SK-N-SH (cell line): ENCODE measurements around the gene PLEKHG1. TPM values are rescaled to one million over a fixed set of nuclear protein-coding genes. Genes with fewer than 3 reads are reported as not detected.

ENCODE experiments used
- CTCF ChIA-PET: fragments of 300-600, 350-600 bp; formaldehyde crosslinking; extraction: SDS; loops from one replicate; lab custom pipeline; 2021; lab: Yijun Ruan, JAX
- POLR2A ChIA-PET: fragments of 350-600 bp; sonication (Branson Sonifier 250); formaldehyde crosslinking; extraction: SDS; loops from one replicate; lab custom pipeline; 2020; ENCODE audit warnings: antibody characterized with exemption, inconsistent platforms; lab: Yijun Ruan, JAX
- DNase-seq: peaks from one replicate; pipeline ENCODE4 v3.0.0; 2012
- H2AFZ ChIP-seq: fragments of 200-600 bp; sonication (generic); 2 replicates; pipeline ENCODE4 v1.8.1; 2016; ENCODE audit warnings: antibody characterized with exemption, mild to moderate bottlenecking, low read depth
- H3F3A ChIP-seq: fragments of 200-600 bp; sonication (generic); replicated peaks from 2 replicates; pipeline ENCODE3; 2016; ENCODE audit warnings: antibody characterized with exemption, mild to moderate bottlenecking; ENCODE audit not compliant: insufficient read depth
- H3K27ac ChIP-seq, 2 experiments: fragments of 200-500 bp in 1 of 2; fragments of 200-600 bp in 1 of 2; sonication (Bioruptor generic) in 1 of 2; sonication (generic), shearing (Covaris generic) in 1 of 2; 2 replicates each; pipeline versions ENCODE4 v1.5.1 to v1.6.1; 2014 to 2016; ENCODE audit warnings: low read depth in 2 of 2, inconsistent platforms in 1 of 2, low read length in 1 of 2, mild to moderate bottlenecking in 1 of 2, mixed read lengths in 1 of 2
- H3K27me3 ChIP-seq: fragments of 200-600 bp; sonication (generic), shearing (Covaris generic); 2 replicates; pipeline ENCODE4 v1.6.1; 2016; ENCODE audit warnings: mixed run types; ENCODE audit not compliant: insufficient read depth
- H3K36me3 ChIP-seq, 2 experiments: fragments of 200-500 bp in 1 of 2; fragments of 200-600 bp in 1 of 2; sonication (Bioruptor generic) in 1 of 2; sonication (generic) in 1 of 2; replicated peaks in 1 of 2; 2 replicates each; pipeline versions ENCODE3 to v1.5.1; 2014 to 2016; ENCODE audit warnings: low read length in 1 of 2, mild to moderate bottlenecking in 1 of 2; ENCODE audit not compliant: insufficient read depth in 2 of 2, control insufficient read depth in 1 of 2
- H3K4me1 ChIP-seq, 2 experiments: fragments of 200-500 bp in 1 of 2; fragments of 200-600 bp in 1 of 2; sonication (Bioruptor generic) in 1 of 2; sonication (generic), shearing (Covaris generic) in 1 of 2; 2 replicates each; pipeline versions ENCODE4 v1.5.1 to v1.6.1; 2014 to 2016; ENCODE audit warnings: low read depth in 1 of 2, low read length in 1 of 2, mixed run types in 1 of 2; ENCODE audit not compliant: insufficient read depth in 2 of 2, control insufficient read depth in 1 of 2
- H3K4me2 ChIP-seq: fragments of 200-600 bp; sonication (generic), shearing (Covaris generic); 2 replicates; pipeline ENCODE4 v1.6.1; 2017; ENCODE audit warnings: mixed run types
- H3K4me3 ChIP-seq, 2 experiments: fragments of 200-500 bp in 1 of 2; fragments of 200-600 bp in 1 of 2; sonication (Bioruptor generic) in 1 of 2; sonication (generic), shearing (Covaris generic) in 1 of 2; 2 replicates each; pipeline versions ENCODE4 v1.5.1 to v1.8.1; 2014 to 2016; ENCODE audit warnings: low read depth in 2 of 2, inconsistent platforms in 1 of 2, low read length in 1 of 2, mild to moderate bottlenecking in 1 of 2, mixed read lengths in 1 of 2, moderate library complexity in 1 of 2
- H3K79me2 ChIP-seq: fragments of 200-600 bp; sonication (generic); 2 replicates; pipeline ENCODE4 v1.8.1; 2017; ENCODE audit warnings: mild to moderate bottlenecking; ENCODE audit not compliant: insufficient read depth
- H3K9ac ChIP-seq: fragments of 200-600 bp; sonication (generic); 2 replicates; pipeline ENCODE4 v1.6.1; 2017; ENCODE audit warnings: mixed run types
- H3K9me2 ChIP-seq: fragments of 200-600 bp; sonication (generic); 2 replicates; pipeline ENCODE4 v1.6.1; 2017; ENCODE audit warnings: mixed run types
- H3K9me3 ChIP-seq: fragments of 200-600 bp; sonication (generic); 2 replicates; pipeline ENCODE4 v1.6.1; 2017; ENCODE audit warnings: mixed run types, mild to moderate bottlenecking, moderate library complexity
- H4K20me1 ChIP-seq: fragments of 200-600 bp; sonication (generic); 2 replicates; pipeline ENCODE4 v1.6.1; 2017; ENCODE audit warnings: mild to moderate bottlenecking, mixed run types; ENCODE audit not compliant: insufficient read depth
- CTCF ChIP-seq: fragments of 200-600 bp; sonication (generic); IDR thresholded peaks from 2 replicates; pipeline ENCODE4 v1.6.1; 2017; ENCODE audit warnings: antibody characterized with exemption, mild to moderate bottlenecking, moderate library complexity
- EP300 ChIP-seq, 2 experiments: IDR thresholded peaks; 2 replicates each; pipeline versions ENCODE4 v1.4.0 to v1.6.1; 2012; ENCODE audit warnings: borderline replicate concordance in 1 of 2, low read depth in 1 of 2, low read length in 1 of 2
- EZH2phosphoT487 ChIP-seq: fragments of 200-600 bp; sonication (generic); IDR thresholded peaks from 2 replicates; pipeline ENCODE4 v1.6.1; 2017; ENCODE audit warnings: low read depth, mixed run types, mild to moderate bottlenecking, antibody characterized with exemption, moderate library complexity, borderline replicate concordance
- FOSL2 ChIP-seq: IDR thresholded peaks from 2 replicates; pipeline ENCODE4 v1.4.0; 2012; ENCODE audit warnings: low read depth, mild to moderate bottlenecking, moderate library complexity, borderline replicate concordance
- FOXM1 ChIP-seq: IDR thresholded peaks from 2 replicates; pipeline ENCODE4 v1.4.0; 2012; ENCODE audit warnings: low read depth, mild to moderate bottlenecking
- GATA2 ChIP-seq: sonication (generic); formaldehyde crosslinking; IDR thresholded peaks from 2 replicates; pipeline ENCODE4 v1.5.0; 2020; ENCODE audit warnings: mild to moderate bottlenecking, missing genetic modification reagents
- IRF3 ChIP-seq: fragments of 150-350 bp; IDR thresholded peaks from 2 replicates; pipeline ENCODE4 v1.6.1; 2016; ENCODE audit warnings: mild to moderate bottlenecking, low read depth, low read length
- JUND ChIP-seq: IDR thresholded peaks from 2 replicates; pipeline ENCODE4 v1.4.0; 2012
- MAX ChIP-seq: IDR thresholded peaks from 2 replicates; pipeline ENCODE4 v1.4.0; 2012; ENCODE audit warnings: low read depth
- PBX3 ChIP-seq: IDR thresholded peaks from 2 replicates; pipeline ENCODE4; 2012
- POLR2AphosphoS5 ChIP-seq: IDR thresholded peaks from 2 replicates; pipeline ENCODE4 v1.6.1; 2012; ENCODE audit warnings: low read depth, low read length
- RCOR1 ChIP-seq: fragments of 150-350 bp; IDR thresholded peaks from 2 replicates; pipeline ENCODE4 v1.6.1; 2017; ENCODE audit warnings: antibody characterized with exemption, low read length
- RFX5 ChIP-seq: IDR thresholded peaks from 2 replicates; pipeline ENCODE4 v1.6.1; 2012; ENCODE audit warnings: mild to moderate bottlenecking, improper control_type of control experiment, low read length
- RXRA ChIP-seq: IDR thresholded peaks from 2 replicates; pipeline ENCODE4 v1.4.0; 2012; ENCODE audit warnings: low read depth, mild to moderate bottlenecking, borderline replicate concordance
- SIN3A ChIP-seq: IDR thresholded peaks from 2 replicates; pipeline ENCODE4 v1.6.1; 2012; ENCODE audit warnings: low read depth, mild to moderate bottlenecking, low read length, moderate library complexity, borderline replicate concordance
- TAF1 ChIP-seq: IDR thresholded peaks from 2 replicates; pipeline ENCODE4 v1.6.1; 2012; ENCODE audit warnings: low read depth, mild to moderate bottlenecking, low read length, moderate library complexity, borderline replicate concordance
- TCF12 ChIP-seq: IDR thresholded peaks from 2 replicates; pipeline ENCODE4 v1.4.0; 2012
- YY1 ChIP-seq: IDR thresholded peaks from 2 replicates; pipeline ENCODE4 v1.4.0; 2012; ENCODE audit warnings: low read depth, mild to moderate bottlenecking
- ZBTB33 ChIP-seq: IDR thresholded peaks from 2 replicates; pipeline ENCODE4 v1.4.0; 2012; ENCODE audit warnings: low read depth, borderline replicate concordance
- polyA plus RNA-seq, 3 experiments: library from polyadenylated mRNA; depleted of rRNA; stranded (reverse); fragments of >200 nt; gene quantifications; 2 replicates each; pipeline ENCODE4 v1.2.3, GENCODE V29; 2012

Gene PLEKHG1
- polyA plus RNA-seq, 1 of the 3 experiments (the other 2 are of a cell fraction), result 0.02 TPM

GRCh38 chr6:150566486-150566885 is 33.2 kb upstream of the PLEKHG1 start:
- no peak for TF ChIP-seq YY1
- TF ChIP-seq FOSL2, result no peak
- TF ChIP-seq FOXM1, result no peak
- no peak for TF ChIP-seq RFX5
- TF ChIP-seq MAX, result no peak
- TF ChIP-seq TAF1, result no peak
- TF ChIP-seq POLR2AphosphoS5, result no peak
- no peak for TF ChIP-seq EZH2phosphoT487
- TF ChIP-seq RCOR1, result no peak
- TF ChIP-seq GATA2 (CRISPR knock-in tag), result no peak
- no peak for TF ChIP-seq TCF12
- TF ChIP-seq SIN3A, result no peak
- no peak for TF ChIP-seq PBX3
- no peak for TF ChIP-seq CTCF
- TF ChIP-seq IRF3, result no peak
- TF ChIP-seq JUND, result no peak
- TF ChIP-seq EP300 (IDR thresholded peaks at IDR 0.05; ENCODE audit: borderline replicate concordance in 1 of 2, low read depth in 1 of 2, low read length in 1 of 2), result no peak
- no peak for TF ChIP-seq RXRA
- no peak for TF ChIP-seq ZBTB33
- ChIA-PET POLR2A (no interaction called here), CTCF (no interaction called here)
- Histone ChIP-seq H2AFZ (no peak overlapping the region), H4K20me1 (no peaks in the 10 kb centered on the region), H3K4me2 (no peak overlapping the region), H3K9ac (no peak overlapping the region), H3K9me3 (no peaks in the 10 kb centered on the region), H3K4me1 (peaks cover 0 to 6% of the 10 kb centered on the region in 2 experiments; a peak in 1 of 4 replicates), H3K9me2 (no peaks in the 10 kb centered on the region), H3K4me3 (no peak overlapping the region), H3K27ac (no peak overlapping the region), H3K36me3 (no peaks in the 10 kb centered on the region), H3F3A (no peaks in the 10 kb centered on the region), H3K27me3 (no peaks in the 10 kb centered on the region), H3K79me2 (no peaks in the 10 kb centered on the region)
- DNase-seq, result no peak
